SH-SY5Y (cell line): Measurements from ENCODE around the gene DUOX1.

Experiments
- GATA2 ChIP-seq: IDR thresholded peaks from 2 replicates; pipeline ENCODE4 v1.6.1; 2011; ENCODE audit warnings: mild to moderate bottlenecking, low read depth, low read length
- GATA3 ChIP-seq: IDR thresholded peaks from 2 replicates; pipeline ENCODE4 v1.6.1; 2011; ENCODE audit warnings: low read depth, mild to moderate bottlenecking, low read length, moderate library complexity

- TF ChIP-seq GATA2 = no peak
- no peak for TF ChIP-seq GATA3
These were observed 1.7 kb downstream of the DUOX1 start for GRCh38 chr15:45131510-45131909.
